HG03103 (cell line): ENCODE results near the gene ULK3.

ENCODE experiments used
- ATAC-seq: cut with Tn5 transposase; IDR thresholded peaks from one replicate; pipeline ENCODE4 v1.9.1; 2021; ENCODE audit warnings: low read depth; ENCODE audit not compliant: unreplicated experiment

Gene ULK3

DNA sequence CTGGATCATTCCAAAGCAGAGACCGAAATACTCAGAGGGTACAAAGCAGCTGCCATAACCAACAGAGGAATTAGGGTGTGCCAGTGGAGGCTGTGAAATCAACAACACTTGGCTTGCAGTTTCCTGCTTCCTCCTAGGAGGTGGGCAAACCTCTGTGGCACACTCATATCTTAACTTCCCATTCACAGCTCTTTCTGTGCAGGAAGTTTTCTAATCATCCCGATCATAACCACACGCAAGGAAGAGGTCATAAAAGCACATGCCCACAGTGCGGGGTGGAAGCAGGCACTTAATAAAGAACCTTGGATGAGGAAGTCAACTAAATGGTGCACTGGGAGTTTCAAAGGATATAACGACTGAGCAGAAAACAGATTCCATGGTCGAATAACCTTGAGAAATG, 25.1 kb upstream of the ULK3 start:
- no peak for ATAC-seq

GRCh38 chr15:74867466-74868038, 24.6 kb upstream of the ULK3 start:
- no peak for ATAC-seq

DNA sequence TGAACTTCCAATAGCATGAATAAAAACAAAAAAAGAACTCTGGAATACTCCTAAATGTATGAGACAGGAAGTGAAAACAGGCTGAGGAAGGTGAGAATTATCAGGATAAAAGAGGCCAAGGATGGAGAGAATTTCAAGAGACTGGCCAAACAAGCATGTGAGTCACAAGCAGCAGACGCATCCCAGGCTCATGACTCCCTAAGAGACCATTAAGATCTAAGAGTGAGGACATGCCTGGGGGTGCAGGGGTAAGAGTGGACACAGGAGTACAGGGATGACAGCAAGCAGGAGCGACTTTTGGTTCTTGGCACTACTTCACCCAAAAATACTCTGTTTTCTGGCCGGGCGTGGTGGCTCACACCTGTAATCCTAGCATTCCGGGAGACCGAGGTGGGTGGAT, 23.1 kb upstream of the ULK3 start:
- ATAC-seq = no peak

DNA sequence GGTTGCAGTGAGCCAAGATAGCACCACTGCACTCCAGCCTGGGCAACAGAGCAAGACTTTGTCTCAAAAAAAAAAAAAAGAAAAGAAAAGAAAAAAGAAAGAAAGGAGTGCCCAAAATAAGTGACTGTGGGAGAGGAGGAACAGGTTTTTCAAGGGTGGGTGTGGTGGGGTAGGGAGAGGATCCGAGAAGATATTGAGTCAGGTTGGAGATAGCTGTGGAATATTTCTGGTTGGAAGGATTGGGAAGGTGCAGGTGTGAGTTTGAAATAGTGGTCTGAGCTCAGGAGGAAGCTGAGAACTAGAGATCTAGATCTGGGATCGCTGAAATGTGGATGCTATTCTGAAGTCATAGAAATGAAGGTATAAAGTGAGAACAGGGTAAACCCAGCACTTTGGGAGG, 22.4 kb upstream of the ULK3 start:
- no peak for ATAC-seq

- ATAC-seq = no peak
Observed at GRCh38 chr15:74864296-74864695, 21.3 kb upstream of the ULK3 start.

DNA sequence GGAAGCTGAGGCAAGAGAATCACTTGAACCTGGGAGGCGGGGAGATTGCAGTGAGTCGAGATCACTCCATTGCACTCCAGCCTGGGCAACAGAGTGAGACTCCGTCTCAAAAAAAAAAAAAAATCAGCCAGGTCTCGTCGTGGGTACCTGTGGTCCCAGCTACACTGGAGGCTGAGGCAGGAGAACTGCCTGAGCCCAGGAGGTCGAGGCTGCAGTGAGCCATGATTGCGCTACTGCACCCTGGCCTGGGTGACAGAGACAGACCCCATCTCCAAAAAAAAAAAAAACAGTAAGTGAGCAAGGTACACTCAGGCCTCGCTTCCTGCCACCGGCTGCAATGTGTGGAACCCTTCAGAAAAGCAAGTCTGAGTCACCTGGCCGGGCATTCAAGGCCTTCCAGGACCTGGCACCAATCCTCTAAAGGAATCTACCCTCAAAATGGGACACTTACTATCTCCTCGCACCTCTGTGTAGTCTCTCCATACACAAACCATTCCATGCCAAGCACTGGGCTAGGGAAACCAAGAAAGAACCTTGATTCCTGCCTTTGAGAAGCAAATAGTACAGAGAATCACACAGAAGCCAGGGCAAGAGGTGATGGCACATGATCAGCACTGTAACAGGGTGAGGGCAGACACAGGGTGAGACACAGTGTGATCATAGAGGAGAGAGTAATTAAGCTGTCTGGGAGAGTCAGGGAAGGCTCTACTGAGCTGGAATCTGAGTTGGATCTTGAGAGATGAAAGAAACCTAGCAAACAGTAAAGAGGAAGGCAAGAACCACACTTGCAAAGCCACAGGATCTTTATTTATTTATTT, 20.5 kb upstream of the ULK3 start:
- no peak for ATAC-seq

DNA sequence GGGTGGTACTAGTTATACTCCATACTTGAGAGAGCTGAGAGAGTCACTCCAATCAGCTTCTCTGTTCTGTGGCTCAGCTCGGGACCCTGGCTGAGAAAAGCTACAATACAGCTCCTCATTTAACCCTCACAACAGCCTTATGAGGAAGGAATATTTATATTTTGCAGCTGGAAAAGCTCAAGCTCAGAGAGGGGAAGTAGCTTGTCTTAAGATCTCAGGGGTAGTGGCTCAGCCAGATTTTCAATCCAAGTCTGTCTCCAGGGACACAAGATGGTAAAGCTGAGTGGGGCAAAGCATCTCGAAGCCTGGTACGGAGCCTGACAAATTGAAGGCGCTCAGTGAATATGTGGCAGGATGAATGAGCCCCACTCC, 15.4 kb upstream of the ULK3 start:
- no peak for ATAC-seq

GRCh38 chr15:74857671-74858368, 14.9 kb upstream of the ULK3 start:
- no peak for ATAC-seq

GRCh38 chr15:74857082-74857655, 14.2 kb upstream of the ULK3 start:
- ATAC-seq = peak; percentile 58

- ATAC-seq = no peak
Observed at GRCh38 chr15:74856537-74856936, 13.6 kb upstream of the ULK3 start.

DNA sequence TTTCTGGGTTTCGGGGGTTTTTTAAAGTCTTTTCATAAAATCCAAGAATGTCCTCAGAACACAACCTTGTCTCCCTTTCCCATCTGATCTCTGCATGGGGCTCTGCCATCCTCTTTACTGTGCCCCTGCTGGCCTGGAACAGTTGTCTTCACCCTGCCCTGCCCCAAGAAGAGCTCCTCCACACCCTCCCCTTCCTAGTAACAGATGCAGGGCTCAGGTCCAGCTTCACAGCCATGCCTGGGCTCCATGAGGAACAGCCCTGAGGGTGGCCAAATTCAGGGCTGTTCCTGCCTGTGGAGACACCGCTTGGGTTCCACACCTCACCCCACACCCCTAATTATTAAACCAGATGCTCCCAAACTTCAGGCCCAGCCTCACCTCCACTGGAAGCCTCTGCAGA, 12.9 kb upstream of the ULK3 start:
- ATAC-seq = no peak

GRCh38 chr15:74854453-74855022, 11.6 kb upstream of the ULK3 start:
- no peak for ATAC-seq

GRCh38 chr15:74851960-74852359, 9.0 kb upstream of the ULK3 start:
- no peak for ATAC-seq

- no peak for ATAC-seq
Observed at GRCh38 chr15:74850393-74850792, 7.4 kb upstream of the ULK3 start.

GRCh38 chr15:74847432-74847831, 4.5 kb upstream of the ULK3 start:
- ATAC-seq = no peak

GRCh38 chr15:74845581-74845980, 2.6 kb upstream of the ULK3 start:
- ATAC-seq = no peak

- ATAC-seq = no peak
Observed at GRCh38 chr15:74845208-74845568, 2.2 kb upstream of the ULK3 start.

DNA sequence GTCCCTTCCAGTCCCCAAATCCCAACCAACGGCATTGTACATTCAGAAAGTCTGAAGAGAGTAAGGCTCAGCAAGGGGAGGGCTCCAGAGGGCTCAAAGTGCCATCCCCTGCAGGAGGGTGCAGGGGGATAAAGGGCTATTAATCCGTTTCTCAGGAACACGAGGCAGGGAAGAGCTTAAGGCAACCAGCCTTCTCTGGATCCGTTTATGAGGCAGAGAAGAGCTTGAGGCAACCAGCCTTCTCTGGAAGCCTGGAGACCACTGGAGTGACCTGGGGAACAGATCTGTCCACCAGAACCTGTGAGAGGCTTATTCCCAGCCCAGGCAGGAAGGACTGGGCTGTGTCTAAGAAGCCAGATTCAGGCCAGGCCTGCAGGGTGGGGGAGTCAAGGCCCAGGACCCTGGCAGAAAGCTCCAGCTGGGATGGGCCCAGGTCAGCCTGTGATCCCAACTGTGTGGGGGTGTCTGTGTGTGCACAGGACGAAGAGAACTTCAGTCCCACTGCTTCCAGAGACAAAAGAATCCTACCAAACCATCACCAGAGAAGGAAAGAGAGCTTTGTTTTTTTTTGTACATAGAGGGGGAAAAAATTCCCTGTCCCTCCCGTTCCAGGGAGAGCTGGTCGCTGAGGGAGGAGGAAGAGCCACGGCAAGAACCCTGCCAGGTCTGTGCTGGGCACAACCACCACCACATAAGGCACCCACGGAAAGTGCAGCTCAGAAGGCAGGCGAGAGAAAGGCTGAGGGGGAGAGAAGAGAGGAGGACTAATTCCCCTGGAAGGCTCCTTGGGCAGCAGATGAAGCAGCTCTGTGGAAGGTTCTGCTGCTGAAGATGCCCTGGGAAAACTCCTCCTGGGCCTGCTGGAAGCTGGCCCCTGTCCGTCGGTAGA, 1.6 kb upstream of the ULK3 start:
- ATAC-seq = no peak

- no peak for ATAC-seq
Observed at GRCh38 chr15:74843891-74844299, 939 bp upstream of the ULK3 start.

GRCh38 chr15:74843445-74843828, 481 bp upstream of the ULK3 start:
- no peak for ATAC-seq
